PFSK-1 (cell line): ENCODE data around the gene SLC22A8.

Source experiments
- POLR2AphosphoS5 ChIP-seq: IDR thresholded peaks from 2 replicates; pipeline ENCODE4 v1.6.1; 2012; ENCODE audit warnings: low read depth, mild to moderate bottlenecking, control low read depth, low read length, moderate library complexity
- REST ChIP-seq, 2 experiments: IDR thresholded peaks; 2 replicates each; pipeline versions ENCODE4 v1.6.1 to v1.8.0; 2011 to 2012; ENCODE audit warnings: low read depth in 2 of 2, low read length in 2 of 2, control low read depth in 1 of 2, inconsistent platforms in 1 of 2, mild to moderate bottlenecking in 1 of 2, moderate library complexity in 1 of 2; ENCODE audit not compliant: insufficient read depth in 1 of 2
- SIN3A ChIP-seq: IDR thresholded peaks from 2 replicates; pipeline ENCODE4 v1.6.1; 2012; ENCODE audit warnings: mild to moderate bottlenecking, low read length, moderate library complexity, borderline replicate concordance; ENCODE audit not compliant: insufficient read depth
- TAF1 ChIP-seq: IDR thresholded peaks from 2 replicates; pipeline ENCODE4 v1.6.1; 2012; ENCODE audit warnings: low read length, control low read depth, borderline replicate concordance; ENCODE audit not compliant: insufficient read depth

GRCh38 chr11:62965574-62965973, 50.1 kb downstream of the SLC22A8 start:
- TF ChIP-seq POLR2AphosphoS5 (no peak), REST (IDR thresholded peaks at IDR 0.05; ENCODE audit: insufficient read depth in 1 of 2, low read depth in 2 of 2, low read length in 2 of 2) (no peak), TAF1 (no peak), SIN3A (no peak)
